HG03095 (cell line): ENCODE results near the gene DPP4.

Source experiments
- ATAC-seq: cut with Tn5 transposase; IDR thresholded peaks from one replicate; pipeline ENCODE4 v1.9.1; 2021; ENCODE audit warnings: moderate library complexity; ENCODE audit not compliant: unreplicated experiment

Gene DPP4

DNA sequence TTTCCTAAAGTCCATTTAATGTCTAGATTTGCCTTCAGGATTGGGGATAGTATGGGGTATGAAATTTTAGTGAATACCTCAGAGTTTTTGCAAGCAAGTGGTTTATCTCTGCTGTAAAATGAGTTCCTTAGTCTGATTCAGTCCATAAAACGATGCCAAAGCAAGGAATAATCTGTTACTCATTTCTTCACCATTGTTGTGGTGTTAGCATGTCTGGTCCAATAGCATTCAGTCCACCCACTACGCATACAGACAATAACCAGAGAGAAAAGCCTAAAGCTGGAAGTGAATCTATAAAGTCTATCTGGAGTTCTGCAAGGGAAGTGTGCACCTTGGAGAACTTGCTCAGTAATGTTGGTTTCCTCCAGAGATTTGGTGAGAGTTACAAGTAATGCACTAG, 12.9 kb upstream of the DPP4 start:
- no peak for ATAC-seq

- no peak for ATAC-seq
Observed at GRCh38 chr2:162085090-162085891, 11.3 kb upstream of the DPP4 start.

DNA sequence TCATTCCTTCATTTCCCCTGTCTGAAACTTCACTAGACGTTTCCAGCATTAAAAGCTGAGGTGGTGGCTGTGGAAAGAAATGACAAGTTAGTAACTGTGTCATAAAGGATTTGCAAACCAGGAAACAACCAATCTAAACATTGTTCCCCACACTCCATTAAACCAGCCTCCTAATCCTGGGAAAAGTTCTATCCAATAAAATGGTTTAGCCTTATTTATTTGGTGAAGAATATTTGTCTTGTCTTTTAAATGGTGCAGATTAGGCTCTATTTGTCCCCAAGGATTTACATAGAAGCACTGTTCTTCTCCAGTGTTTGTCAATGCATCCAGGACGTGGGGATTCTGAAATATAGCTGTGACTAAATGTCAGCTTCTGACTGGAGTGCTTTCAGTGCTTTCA, 10.5 kb upstream of the DPP4 start:
- ATAC-seq = no peak

- ATAC-seq = no peak
Observed at GRCh38 chr2:162082681-162083080, 8.7 kb upstream of the DPP4 start.

GRCh38 chr2:162082036-162082435, 8.0 kb upstream of the DPP4 start:
- no peak for ATAC-seq

GRCh38 chr2:162079514-162079913, 5.5 kb upstream of the DPP4 start:
- no peak for ATAC-seq

DNA sequence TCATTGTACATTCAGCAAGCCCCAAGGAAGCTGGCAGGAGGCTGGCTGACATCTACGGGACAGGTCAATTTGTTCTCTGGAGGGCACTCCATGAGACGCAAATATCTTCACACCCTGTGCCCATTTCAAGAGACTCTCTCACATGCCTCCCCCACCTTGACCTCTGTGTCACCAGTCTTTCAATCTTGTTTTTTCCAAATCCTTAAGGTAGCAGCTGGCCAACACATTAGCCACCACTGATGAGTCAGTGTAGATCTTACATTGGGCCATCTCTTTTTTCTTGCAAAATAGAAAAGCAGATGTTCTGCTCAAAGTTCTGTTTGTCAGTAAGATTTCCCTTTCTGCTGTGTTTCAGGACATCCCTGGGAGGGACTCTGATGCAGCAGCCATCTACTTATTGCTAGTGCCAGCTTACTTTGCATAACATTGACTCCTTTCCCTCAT, 1.7 kb upstream of the DPP4 start:
- ATAC-seq = no peak

- no peak for ATAC-seq
Observed at GRCh38 chr2:162074928-162075688, 1.1 kb upstream of the DPP4 start.

DNA sequence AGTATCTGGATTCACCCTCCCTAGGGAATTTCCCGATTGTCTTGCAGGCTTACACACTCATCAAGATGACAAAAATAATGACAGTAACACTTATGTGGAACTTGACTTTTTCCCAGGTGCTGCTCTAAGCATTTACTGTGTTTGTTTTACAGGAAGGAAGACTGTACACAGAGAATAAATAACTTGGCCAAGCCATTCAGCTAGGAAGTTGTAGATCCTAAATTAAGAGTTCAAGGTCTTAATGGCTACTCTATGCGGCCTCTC, 549 bp upstream of the DPP4 start:
- no peak for ATAC-seq

GRCh38 chr2:162072976-162073887, 783 bp downstream of the DPP4 start:
- no peak for ATAC-seq

DNA sequence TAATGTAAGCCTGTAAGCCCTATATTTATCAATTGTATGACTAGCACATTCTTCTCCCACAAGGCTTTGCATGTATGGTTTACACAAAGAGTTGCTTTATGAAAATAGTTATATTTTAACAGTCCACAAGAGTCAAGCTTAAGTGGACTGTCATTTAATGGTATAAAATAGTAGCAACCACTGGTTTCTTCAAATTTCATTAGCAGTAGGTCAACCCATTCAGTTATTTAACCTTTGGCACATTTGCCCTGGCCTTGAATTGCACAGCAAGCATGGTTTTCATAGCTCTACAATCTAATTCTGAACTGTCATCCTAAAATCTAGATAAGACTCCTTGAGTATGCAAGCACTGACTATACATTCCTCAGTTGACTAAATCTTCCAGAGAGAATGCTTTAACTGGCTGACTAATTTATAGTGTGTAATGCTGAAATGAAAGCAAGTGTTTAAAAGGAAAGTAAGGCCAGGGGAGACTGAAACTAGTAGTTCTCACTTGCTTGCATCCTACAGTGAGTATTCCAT, 1.8 kb downstream of the DPP4 start:
- ATAC-seq = peak; percentile 58

DNA sequence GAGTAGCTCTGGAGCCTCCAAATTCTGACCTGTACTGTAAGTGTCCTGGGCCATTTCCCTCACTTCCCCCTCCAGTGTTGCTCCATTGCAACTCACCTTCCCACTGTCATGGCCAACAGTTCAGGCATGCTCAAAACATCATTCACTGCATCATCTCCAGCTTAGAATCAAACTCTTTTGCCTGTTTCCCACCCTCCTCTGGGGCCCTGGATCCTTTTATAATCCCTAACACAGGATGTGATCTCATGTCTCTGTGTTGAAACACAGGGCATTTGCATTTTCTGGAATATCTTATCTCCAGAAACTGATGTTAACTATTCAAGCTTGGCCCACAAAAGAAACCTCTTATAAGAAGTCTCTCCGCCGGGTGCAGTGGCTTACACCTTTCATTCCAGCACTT, 3.0 kb downstream of the DPP4 start:
- no peak for ATAC-seq

DNA sequence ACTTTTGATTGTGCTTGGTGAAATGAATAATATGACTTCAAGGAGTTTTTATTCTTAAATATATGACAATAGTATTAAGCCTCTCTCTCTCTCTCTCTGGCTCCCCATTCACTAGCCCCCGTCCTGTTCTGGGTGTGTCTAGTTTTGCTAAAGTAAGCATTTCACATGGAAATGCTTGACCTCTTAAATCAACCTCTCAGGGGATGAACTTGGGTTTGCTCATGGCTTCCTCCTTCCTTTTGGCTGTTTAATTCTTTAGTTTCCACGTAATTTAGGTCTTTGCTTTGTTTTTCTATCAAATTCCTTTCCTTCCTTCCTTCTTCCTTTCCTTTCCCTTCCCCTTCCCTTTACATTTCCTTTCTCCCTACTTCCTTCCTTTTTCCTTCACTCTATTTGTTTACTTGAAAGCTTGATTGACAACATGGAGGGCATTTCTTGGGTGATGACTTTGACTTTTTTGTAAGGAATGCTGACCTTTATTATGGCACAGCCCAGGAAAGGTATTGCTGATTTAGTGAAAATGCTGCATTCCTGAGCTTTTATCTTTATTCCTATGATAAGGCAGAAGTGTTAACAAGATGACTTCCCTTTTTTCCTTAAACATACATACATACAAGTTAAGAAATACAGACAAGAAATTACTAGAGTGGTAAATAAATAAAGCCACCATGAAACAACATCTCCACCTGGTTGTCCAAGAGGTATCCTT, 3.6 kb downstream of the DPP4 start:
- no peak for ATAC-seq

- ATAC-seq = no peak
Observed at GRCh38 chr2:162069267-162069903, 4.6 kb downstream of the DPP4 start.

GRCh38 chr2:162067596-162067995, 6.4 kb downstream of the DPP4 start:
- ATAC-seq = no peak

GRCh38 chr2:162065767-162066166, 8.2 kb downstream of the DPP4 start:
- ATAC-seq = no peak

GRCh38 chr2:162063899-162064298, 10.1 kb downstream of the DPP4 start:
- ATAC-seq = peak; percentile 38

DNA sequence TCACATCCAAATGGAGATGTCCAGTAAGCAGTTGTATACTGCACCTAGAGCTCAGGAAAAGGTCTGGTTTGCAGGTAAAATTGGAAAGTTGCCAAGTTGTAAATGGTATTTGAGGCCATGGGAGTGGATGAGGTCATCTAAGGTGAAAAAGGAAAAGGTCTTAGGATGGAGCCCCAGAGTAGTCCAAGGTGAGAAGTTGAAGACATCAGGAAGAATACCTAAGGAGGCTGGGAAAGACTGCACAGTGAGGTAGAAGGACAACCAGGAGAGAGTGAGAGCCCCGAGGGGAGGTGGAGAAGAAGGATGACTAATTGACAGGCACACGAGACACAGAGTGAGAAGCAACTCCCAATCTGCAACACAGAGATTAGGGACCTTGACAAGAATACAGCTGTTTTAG, 10.7 kb downstream of the DPP4 start:
- no peak for ATAC-seq

- ATAC-seq = peak; percentile 31
Observed at GRCh38 chr2:162062559-162062958, 11.5 kb downstream of the DPP4 start.

DNA sequence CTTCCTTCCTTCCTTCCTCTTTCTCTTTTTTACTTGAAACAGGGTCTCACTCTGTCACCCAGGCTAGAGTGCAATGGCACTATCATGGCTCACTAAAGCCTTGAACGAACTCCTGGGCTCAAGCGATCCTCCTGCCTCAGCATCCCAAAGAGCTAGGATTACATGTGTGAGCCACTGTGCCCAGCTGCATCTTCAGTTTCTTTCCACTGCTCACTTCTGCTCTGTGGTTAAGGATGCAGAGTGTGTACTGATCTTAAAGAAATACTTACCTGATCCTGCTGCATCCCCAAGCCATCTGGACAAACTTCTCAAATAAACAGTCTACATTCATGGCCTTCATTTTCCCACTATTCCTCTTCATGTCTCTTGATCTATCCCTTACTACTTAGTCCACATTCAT, 13.0 kb downstream of the DPP4 start:
- no peak for ATAC-seq
